ENCODE results near the gene HSD3B2.
"Not testable (repeated sequence)": the region's sequence is repeated elsewhere in the genome, so short reads cannot be mapped to it uniquely, and the experiment has no call there.

HSD3B2 gene
- 0 reads per million in 4 donors for total RNA-seq

DNA sequence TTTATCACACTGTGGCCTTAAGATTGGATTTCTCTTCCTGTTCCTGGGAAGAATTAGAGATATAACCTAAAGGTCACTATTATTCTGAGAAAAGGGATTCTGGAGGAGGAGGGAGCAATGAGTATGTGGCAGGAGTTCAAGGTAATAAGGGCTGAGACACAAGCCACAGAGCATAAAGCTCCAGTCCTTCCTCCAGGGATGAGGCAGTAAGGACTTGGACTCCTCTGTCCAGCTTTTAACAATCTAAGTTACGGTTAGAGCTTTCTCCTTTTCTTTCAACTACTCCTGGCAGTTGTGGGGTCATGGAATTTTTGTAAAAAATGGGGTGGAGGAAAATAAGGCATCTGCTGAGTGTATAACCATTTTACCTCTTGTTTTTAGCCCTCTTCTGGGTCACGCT lies at the start of gene HSD3B2:
TSS of gene HSD3B2 (plus strand) at position 201 of the 400 bp plus-strand sequence. CDS start 270 bp downstream, outside the sequence.
- no peak for DNase-seq

DNA sequence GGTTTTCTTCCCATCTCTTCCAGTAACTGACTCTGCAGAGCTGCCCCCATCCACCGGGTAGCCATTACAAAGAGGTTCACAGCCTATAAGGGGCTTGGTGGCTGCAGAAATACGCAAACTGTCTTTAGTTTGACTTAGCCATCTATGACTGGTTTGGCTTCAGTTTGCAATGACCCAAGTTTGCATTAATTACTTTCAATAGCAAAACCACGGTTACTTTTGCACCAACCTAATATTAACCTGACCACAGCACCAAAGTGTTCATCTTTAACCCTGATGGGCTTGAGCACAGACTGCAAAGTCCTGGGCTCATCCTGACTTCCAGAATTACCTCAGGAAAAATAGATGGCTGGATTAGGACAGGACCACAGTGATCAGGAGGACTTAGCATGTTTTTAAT lies 48.5 kb upstream of the HSD3B2 start:
- DNase-seq: no peak

DNA sequence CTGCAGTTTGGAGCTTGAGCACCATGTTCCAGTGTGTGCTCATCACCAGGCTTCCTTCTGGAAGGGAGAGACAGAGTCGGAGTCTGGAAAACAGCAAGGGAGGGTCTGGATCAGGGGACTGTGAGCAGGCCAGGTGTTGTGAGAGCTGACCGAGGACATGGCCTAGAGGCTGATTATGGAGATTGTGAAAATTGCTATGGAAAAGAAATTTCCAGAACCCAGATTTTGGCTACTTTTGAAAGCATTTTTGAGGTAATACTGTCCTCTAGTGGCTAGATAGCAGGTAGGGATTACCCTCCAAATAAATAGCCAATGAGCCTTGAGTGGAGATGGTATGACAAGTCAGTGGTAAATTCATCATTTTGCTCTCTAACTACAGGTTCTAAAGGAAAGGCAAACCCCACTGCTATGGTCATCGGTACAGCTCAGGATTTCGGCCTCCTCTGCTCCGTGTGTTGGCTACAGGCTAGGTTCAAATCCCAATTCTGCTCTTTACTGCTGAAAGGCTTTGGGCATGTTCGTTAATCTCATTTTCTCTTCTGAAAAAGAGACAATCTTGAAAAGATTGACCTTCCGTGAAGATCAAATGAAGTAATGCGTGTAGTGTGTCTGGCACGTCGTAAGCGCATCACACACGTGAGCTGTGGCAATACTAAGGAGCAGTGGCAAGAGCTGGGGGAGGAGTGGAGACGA lies 47.4 kb upstream of the HSD3B2 start:
- no peak for DNase-seq

DNA sequence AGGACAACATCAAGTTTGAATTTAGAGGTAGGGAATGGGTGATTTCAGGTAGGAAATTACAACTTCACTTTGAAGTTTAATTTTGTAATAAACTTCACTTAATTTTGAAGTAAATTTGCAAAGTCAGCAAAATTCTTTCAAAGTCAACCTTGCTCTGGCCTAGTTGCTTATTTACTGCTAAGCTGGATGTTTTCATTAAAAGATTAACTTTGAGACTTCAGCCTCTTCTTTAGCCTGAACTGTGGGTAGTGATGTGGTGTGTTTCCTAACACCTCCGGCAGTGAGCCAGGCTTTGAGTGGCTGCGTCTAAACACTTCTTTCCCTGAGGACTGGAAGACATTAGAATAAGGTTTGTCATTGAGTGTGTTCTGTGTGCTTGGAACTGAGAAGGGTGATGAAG lies 46.4 kb upstream of the HSD3B2 start, which contains the start of gene HAO2:
TSS of gene HAO2 (plus strand) at position 232 of the 400 bp plus-strand sequence. CDS start 12,301 bp downstream, outside the sequence.
- DNase-seq: no peak

DNA sequence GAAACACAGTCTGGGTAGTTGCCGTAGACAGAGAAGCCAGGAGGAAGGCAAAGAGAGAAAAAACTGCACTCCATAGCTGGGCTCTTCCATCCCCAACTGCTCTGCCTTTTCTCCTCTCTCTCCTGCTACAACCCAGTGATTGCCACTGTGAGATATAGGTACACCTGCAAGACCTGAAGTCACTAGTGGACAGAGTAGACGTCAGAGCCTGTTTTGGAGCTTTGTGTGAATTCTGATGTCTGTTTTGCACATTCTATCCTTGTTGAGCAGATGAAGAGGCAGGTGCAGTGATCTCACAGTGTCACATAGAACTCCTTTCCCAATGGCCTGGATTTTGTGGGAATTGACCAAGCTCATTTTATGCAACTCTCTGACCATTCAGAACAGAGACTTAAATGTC lies 44.2 kb upstream of the HSD3B2 start:
- no peak for DNase-seq

DNA sequence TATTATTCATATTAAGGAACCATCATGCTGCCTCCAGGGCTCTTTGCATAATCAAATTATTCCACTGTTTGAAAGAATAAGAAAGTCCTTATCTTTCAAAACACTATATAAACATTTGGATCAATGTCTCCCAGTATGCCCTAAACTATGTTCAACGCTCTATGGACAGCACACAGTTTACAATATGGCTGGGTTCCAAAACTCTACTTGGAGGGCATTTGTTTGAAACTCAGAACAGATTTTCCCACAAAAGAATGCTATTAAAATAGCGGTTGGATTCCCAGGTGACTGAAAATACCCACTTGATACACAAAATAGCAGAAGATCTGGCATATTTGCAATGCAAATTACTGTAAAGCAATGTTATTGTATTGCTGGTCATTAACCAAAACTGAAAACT lies 43.1 kb upstream of the HSD3B2 start:
- DNase-seq: no peak

DNA sequence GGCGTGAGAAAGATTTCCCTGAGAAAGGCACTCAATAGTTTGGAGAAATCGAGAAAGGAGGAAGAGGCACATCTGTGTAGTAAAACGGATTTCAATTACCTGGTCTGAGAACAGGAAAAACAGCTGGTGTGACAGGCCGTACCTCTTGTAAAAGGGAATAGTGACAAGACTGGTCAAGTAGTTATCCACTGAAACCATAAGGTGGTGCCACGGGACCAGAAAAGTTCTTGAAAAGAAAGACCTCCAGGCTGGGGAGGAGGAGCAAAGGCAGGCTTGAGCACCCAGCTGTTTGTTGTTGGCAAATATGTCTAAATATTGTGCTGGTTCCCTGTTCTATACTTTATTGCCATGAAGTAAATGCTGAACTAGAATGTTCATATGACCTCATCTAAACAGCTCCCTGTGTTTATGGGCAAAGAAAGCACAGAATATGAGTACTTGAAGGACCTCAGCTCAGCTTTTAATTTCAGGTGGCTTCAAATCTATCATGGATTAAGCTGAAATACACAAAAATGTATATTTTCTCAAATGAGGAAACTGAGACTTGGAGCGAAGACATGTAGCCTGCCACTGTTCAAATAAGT lies 42.4 kb upstream of the HSD3B2 start:
- no peak for DNase-seq

DNA sequence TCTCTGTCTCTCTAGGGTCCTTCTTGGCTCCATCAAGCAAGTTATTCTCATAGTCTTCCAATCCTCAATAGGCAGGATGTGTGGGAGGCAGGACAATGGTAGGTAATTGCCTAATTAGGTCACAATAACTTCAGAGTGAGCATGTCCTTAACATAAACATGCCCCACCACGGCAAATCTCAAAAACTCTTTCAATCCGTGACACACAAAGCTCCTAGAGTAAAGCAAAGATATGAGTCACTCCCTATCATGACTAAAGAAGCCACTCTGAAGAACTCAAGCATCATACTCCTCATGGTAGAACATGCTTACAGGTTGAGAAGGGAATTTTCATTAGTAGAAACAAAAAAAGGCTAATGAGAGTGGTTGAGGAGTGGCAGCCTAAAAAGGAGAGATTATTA lies 41.5 kb upstream of the HSD3B2 start:
- DNase-seq: no peak

DNA sequence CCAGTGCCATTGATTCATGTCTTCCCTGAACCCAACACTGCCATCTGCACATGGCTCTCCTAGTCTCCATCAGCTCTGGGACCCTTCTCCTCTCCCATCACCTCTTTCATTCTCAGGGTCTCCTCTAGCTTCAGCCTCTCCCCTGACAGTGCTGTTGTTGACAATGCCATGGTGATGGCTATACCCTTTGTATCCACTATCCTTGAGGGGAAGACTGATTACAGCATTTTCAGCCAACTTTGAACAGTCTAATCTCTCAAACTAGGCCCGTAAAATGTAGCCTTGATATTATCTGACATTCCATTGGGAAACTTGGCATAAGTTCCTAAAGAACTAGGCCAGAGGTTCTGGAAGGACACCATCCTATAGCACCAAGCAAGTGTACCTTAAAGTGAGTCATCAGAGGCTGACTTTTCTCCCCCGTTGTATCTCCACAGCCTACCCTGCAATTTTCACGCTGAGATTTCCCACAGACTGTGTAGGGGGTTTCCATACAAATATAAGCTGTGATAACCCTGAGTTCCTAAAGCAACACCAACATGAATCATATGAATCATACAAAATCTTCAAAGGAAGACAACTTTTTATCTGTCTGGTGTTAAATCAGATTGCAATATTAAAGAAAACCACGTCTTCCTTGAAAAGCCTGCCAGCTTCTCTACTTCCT lies 40.6 kb upstream of the HSD3B2 start:
- DNase-seq: no peak

DNA sequence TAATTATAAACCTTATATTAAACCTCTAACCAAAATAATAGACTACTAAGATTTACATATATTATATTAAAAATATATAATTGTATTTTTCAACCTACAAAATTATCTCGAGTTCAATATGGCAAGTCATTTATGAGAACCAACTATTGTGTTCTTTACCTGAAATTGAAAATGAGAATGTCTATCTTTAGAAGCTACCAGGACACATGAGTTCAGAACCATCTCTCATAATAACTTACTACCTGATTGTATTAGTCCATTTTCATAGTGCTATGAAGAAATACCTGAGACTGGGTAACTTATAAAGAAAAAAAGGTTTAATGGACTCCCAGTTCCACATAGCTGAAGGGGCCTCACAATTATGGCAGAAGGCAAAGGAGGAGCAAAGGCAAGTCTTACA lies 39.6 kb upstream of the HSD3B2 start:
- no peak for DNase-seq

DNA sequence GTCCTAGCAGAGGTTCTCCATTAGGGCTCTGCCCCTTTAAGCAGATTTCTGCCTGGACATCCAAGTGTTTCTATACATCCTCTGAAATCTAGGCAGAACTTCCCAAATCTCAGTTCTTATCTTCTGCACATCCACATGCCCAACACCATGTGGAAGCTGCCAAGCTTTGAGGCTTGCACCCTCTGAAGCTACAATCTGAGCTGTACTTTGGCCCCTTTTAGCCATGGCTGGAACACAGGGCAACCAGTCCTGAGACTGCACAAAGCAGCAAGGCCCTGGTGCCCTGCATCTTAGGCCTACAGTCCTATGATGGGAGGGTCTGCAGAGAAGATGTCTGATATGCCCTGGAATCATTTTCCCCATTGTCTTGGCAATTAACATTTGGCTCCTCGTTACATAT lies 38.4 kb upstream of the HSD3B2 start:
- DNase-seq: no peak

DNA sequence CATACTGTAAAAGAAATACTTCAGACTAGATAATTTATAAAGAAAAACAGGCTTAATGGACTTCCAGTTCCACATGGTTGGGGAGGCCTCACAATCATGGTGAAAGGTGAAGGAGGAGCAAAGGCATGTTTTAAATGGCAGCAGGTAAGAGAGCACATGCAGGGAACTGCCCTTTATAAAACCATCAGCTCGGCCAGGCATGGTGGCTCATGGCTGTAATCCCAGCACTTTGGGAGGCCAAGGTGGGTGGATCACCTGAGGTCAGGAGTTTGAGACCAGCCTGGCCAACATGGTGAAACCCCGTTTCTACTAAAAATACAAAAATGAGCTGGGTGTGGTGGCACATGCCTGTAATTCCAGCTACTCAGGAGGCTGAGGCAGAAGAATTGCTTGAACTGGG lies 37.4 kb upstream of the HSD3B2 start:
- not testable (repeated sequence) for DNase-seq

DNA sequence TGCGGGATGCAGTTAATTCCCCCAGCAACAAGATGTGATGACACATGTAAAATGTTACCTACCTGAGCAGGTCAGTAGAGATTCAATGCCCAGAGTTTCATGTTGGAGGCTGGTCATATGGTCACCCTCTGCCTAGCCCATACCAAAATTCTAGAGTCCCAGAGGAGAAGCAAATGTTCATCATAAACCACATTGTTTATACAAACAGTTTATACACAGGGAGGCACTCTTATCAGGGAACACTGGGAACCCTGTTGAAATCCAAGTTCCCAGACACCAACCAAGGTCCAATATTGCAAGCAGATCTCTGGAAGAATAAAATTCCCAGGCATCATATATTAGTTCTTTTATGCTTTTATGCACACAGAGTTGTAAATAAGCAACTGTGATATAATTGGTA lies 35.8 kb upstream of the HSD3B2 start:
- DNase-seq: no peak

DNA sequence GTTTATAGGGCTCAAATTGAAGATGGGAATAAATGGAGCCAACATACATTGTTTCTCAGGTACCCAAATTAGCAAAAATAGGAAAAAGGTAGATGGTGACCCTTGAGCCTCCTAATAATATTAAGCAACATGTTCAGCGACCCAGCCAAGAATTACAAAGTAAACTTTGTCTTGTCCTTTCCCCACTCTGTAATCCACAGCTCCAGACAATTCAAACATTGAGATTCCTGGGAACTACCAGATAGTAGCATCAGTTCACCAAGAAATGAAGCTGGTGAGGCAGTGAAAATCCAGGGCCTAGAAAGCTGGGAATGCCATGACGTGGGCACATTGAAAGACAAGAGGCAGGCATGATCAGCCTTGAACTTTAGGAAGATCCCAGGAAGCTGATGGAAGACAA lies 34.6 kb upstream of the HSD3B2 start:
- no peak for DNase-seq

DNA sequence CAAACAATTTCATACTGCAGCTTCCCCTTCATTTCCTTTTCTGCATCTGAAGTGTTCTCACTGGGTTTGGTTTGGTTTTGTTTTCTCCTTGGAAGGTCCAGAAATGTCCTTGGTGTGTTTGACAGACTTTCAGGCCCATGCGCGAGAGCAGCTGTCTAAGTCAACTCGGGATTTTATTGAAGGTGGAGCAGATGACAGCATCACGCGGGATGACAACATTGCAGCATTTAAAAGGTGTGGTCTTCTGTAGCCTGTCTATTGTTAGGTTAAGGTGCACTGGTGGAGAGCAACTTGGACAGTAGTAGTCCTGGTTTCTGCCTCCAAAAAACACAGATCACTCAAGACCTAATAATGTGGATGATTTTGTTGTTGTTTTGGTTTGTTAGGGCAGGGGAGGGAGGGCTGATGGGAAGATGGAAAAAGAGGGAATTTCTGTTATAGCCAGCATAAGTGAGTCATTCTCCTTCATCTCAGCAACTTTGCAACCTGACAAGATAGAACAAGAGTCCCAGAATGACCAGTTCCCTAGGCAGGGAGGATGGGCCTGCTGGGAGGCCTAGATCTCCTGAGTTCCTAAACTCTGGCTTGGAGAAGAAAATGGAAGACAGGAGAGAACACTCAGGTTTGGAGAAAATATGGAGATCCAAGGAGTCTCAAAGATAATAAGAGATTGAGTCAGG lies 33.8 kb upstream of the HSD3B2 start:
- DNase-seq: no peak

DNA sequence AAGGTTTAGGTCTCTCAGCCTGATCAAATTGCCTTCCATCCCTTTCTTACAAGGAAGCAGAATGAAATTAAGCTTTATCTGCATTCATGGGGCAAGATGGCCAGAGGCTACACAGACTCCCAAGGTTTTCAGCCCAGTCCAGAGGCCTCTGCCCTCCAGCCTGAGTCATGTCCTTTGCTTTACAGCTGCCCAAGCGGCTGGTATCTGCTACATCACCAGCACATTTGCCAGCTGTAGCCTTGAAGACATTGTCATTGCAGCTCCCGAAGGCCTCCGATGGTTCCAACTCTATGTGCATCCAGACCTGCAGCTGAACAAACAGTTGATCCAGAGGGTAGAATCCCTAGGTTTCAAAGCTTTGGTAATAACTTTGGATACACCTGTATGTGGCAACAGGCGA lies 30.4 kb upstream of the HSD3B2 start:
- no peak for DNase-seq

DNA sequence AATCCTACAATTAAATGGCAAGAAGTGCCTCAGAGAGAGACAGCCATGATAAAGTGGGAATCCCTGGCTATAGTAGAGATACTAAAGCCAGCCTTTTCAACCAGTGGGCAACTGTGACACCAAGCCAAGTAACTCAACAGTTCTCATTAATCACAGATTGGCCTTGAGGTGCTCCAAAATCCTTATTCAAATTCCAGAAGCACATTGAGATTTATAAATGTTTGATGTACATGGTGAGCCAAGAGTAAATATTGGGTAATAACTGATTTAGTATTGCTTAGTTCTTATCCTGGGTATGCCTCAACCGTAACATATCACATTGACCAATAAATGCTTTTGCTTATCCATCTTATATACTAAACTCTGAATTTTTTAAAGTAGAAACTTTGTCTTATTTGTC lies 29.3 kb upstream of the HSD3B2 start:
- no peak for DNase-seq

DNA sequence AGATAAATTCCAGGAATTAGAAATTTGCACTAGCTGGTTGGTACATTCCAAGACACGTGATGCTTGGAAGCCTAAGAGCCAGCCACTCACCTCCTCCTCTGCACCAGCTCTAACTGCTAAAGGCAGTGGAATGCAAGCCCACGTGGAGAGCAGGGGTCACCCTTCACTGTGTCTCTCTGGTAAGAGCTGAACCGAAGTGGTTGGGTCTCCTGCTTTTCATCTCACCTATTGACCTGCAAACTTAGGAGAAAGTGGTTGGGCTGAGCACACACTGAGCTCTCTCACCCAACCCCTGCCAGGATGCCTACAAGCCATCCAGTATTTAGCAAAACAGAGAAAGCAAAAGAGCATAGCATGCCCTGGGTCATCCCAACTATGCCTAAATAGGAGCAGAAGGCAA lies 27.1 kb upstream of the HSD3B2 start:
- no peak for DNase-seq

DNA sequence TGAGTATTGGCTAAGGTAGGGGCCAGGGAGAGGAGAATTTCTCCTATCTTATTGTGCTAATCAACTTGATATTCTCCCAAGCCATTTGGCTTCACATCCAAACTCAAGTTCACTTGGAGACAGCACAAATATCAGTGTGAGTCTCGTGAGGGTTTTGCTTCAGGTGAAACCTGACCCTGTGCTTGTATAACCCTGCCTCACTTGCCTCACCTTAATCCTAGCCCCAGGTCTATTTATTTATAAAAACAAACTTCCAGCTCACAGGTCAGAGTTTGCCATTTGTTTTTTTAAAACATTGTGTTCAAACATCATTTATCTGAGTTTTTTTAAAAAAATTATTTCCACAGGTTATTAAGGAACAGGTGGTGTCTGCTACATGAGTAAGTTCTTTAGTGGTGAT lies 26.5 kb upstream of the HSD3B2 start:
- DNase-seq: no peak

DNA sequence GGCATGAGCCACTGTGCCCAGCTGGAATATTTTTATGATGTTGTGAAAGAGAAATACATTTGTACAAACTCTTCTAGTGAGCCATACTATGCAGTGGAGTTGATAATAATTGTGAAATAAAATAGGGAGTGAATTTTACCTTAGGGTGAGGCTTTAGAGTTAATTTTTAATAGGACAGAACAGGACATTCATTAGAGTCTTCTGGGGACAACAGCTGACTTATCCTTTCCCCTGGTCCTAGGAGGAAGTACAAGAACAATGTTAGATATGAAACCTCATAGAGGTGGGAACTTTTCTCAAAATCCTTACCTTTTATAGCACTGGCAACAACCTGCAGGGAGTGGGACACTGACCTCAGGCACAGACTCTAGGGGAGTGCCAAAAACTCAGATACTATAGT lies 24.4 kb upstream of the HSD3B2 start:
- no peak for DNase-seq

DNA sequence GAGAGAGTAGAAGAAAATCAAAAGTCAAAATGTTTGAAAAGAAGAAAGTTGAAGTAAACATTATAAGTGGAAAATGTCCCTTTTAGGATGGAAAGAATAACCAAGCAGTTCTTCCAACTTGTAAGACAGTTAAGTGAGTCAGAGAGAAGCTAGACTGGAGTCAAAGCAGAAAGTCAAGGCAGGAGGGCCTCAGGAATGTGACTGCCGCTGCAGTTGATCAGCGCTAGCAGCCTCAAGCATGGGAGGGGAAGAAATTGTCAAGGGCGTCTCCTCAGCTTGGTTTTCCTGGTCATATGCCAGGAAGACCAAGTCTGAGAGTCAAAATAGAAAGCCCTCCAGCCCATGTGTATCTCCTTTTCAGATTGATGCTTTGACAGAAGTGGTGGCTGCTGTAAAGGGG lies 23.2 kb upstream of the HSD3B2 start:
- DNase-seq: no peak

DNA sequence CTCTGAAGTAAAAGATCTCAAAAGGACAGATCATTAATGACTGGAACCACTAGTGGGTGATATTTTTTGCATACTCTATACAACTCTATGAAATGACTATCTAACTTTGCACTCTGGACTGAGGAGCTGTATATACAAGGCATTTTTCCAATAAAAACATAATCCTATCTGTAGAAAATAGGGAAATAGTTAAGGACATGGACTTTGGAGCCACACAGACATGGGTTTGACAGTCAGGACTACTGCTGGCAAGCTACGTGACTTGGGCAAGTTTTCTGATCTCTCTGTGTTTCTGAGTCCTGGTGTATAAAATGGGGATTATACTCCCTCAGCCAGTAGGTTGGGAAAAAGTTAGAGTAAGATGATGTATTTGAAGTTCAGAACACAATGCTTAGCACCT lies 20.9 kb upstream of the HSD3B2 start:
- DNase-seq: no peak

DNA sequence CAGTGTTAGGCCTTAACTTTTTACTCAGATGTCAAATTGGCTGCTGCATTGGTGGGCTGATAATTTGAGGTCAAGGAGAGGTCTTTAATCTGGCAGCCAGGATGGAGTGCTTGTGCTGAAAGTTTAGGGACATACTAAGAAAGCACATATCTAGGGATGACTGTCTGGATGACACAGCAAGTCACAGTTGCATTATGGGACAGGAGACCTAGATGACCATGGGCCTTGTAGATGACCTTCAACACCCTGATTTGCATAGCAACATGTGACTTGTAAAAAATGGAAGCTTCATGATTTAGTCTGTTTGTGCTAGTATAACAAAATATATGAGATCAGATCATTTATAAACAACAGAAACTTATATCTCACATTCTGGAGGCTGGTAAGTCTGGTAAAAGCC lies 18.0 kb upstream of the HSD3B2 start:
- no peak for DNase-seq

DNA sequence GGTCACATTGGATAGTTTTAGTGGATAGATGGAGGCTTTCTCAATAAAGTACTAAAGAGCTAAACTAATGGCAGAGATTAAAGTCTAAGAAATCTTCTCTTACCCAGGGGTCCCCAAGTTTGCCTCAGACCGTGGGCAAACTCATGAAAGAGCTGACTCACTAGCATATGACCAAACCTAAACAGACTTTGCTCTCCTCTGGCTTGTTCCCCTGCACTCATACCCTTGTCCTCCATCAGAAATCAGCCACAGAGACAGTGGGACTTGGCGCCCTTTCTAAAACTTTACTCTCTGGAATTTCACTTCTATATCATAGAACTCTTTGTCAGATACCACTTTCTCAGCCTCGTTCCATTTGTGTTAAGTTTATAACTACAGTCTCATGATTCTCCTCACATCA lies 17.0 kb upstream of the HSD3B2 start:
- no peak for DNase-seq
